HepG2 (cell line): ENCODE data around the gene SUV39H2. TPM values are rescaled to one million over a fixed set of nuclear protein-coding genes. Genes with fewer than 3 reads are reported as not detected.
A peak's percentile ranks its signal among the peaks of the same experiment; 100 is the strongest.

Experiments
- FLYWCH1 ChIP-seq: sonication (generic); formaldehyde crosslinking; IDR thresholded peaks from 2 replicates; pipeline ENCODE4 v1.8.1; 2023; ENCODE audit warnings: mild to moderate bottlenecking, missing genetic modification reagents
- HES4 ChIP-seq: sonication (generic); formaldehyde crosslinking; IDR thresholded peaks from 2 replicates; pipeline ENCODE4 v1.9.0; 2021; ENCODE audit warnings: mild to moderate bottlenecking, missing genetic modification reagents, borderline replicate concordance
- HOXA9 ChIP-seq: sonication (generic); formaldehyde crosslinking; IDR thresholded peaks from 2 replicates; pipeline ENCODE4 v1.8.1; 2022; ENCODE audit warnings: missing genetic modification reagents, mild to moderate bottlenecking, moderate library complexity, borderline replicate concordance
- NKX3-1 ChIP-seq: sonication (generic); formaldehyde crosslinking; IDR thresholded peaks from 2 replicates; pipeline ENCODE4 v1.5.0; 2020; ENCODE audit warnings: missing genetic modification reagents
- PAF1 ChIP-seq: IDR thresholded peaks from 2 replicates; pipeline ENCODE4 v1.6.1; 2016; ENCODE audit warnings: missing genetic modification reagents, missing compliant biosample characterization
- PRMT3 ChIP-seq: sonication (generic); formaldehyde crosslinking; IDR thresholded peaks from 2 replicates; pipeline ENCODE4 v1.8.1; 2022; ENCODE audit warnings: low read depth, mild to moderate bottlenecking, moderate library complexity, missing genetic modification reagents, borderline replicate concordance
- RFX5 ChIP-seq: IDR thresholded peaks from 2 replicates; pipeline ENCODE4 v1.6.1; 2011; ENCODE audit warnings: low read depth, low read length, improper control_type of control experiment
- SIN3A ChIP-seq: IDR thresholded peaks from 2 replicates; pipeline ENCODE4 v1.6.1; 2011; ENCODE audit warnings: low read depth, mild to moderate bottlenecking, control low read depth, low read length, borderline replicate concordance
- TGIF2 ChIP-seq: IDR thresholded peaks from 2 replicates; pipeline ENCODE4 v1.6.1; 2016; ENCODE audit warnings: control low read depth, missing compliant biosample characterization
- ZBTB42 ChIP-seq: sonication (generic); formaldehyde crosslinking; IDR thresholded peaks from 2 replicates; pipeline ENCODE4 v1.5.0; 2020; ENCODE audit warnings: mild to moderate bottlenecking, missing genetic modification reagents
- ZHX2 ChIP-seq, 2 experiments: sonication (generic) in 1 of 2; formaldehyde crosslinking in 1 of 2; IDR thresholded peaks; 2 replicates each; pipeline versions ENCODE4 v1.6.1 to v1.9.0; 2014 to 2022; ENCODE audit warnings: antibody characterized with exemption in 1 of 2, borderline replicate concordance in 1 of 2, inconsistent platforms in 1 of 2, low read depth in 1 of 2, missing genetic modification reagents in 1 of 2
- ZNF572 ChIP-seq: sonication (generic); formaldehyde crosslinking; IDR thresholded peaks from 2 replicates; pipeline ENCODE4 v1.5.1; 2020; ENCODE audit warnings: mild to moderate bottlenecking, missing genetic modification reagents
- ZNF737 ChIP-seq: sonication (generic); formaldehyde crosslinking; IDR thresholded peaks from 2 replicates; pipeline ENCODE4 v1.5.0; 2020; ENCODE audit warnings: missing genetic modification reagents, mild to moderate bottlenecking, borderline replicate concordance
- ZNF883 ChIP-seq: sonication (generic); formaldehyde crosslinking; IDR thresholded peaks from 2 replicates; pipeline ENCODE4 v1.5.1; 2020; ENCODE audit warnings: mild to moderate bottlenecking, missing genetic modification reagents; ENCODE audit errors: not compliant biosample characterization
- polyA plus RNA-seq, 8 experiments: library from polyadenylated mRNA; depleted of rRNA in 3 of 8; stranded (reverse) in 7 of 8; unstranded in 1 of 8; fragments of >200 nt; fragmentation: Illumina TruSeq in 4 of 8; extraction: Trizol in 4 of 8; gene quantifications; 2 replicates each; pipeline versions ENCODE4 v1.2.1 to v1.2.3, GENCODE V29; 2011 to 2016; ENCODE audit warnings: low read depth in 4 of 8, missing spikeins in 1 of 8, mixed read lengths in 1 of 8; ENCODE audit not compliant: insufficient read depth in 1 of 8
- total RNA-seq, 5 experiments: library from RNA; depleted of rRNA; stranded (reverse); fragments of >200 nt; fragmentation: Illumina TruSeq; extraction: Trizol; gene quantifications; 2 replicates each; pipeline ENCODE4 v1.2.3, GENCODE V29; 2016; ENCODE audit warnings: low read depth in 1 of 5
- TF ChIP-seq, protein P1 (sequence below): sonication (generic); formaldehyde crosslinking; IDR thresholded peaks from 2 replicates; pipeline ENCODE4 v1.5.1; 2020; ENCODE audit warnings: missing genetic modification reagents, mild to moderate bottlenecking, borderline replicate concordance
- TF ChIP-seq, protein P2 (sequence below): sonication (generic); formaldehyde crosslinking; IDR thresholded peaks from 2 replicates; pipeline ENCODE4; 2020; ENCODE audit warnings: missing genetic modification reagents, mild to moderate bottlenecking, borderline replicate concordance

Gene SUV39H2
- total and polyA plus RNA-seq, 2 of the 13 experiments (the other 11 are each of a cell fraction or from before 2014, with no cell fraction given) = 9.0 to 44.3 TPM

GRCh38 chr10:14838582-14839304 is 39.9 kb upstream of the SUV39H2 start (continued):
- TF ChIP-seq, protein P1, sequence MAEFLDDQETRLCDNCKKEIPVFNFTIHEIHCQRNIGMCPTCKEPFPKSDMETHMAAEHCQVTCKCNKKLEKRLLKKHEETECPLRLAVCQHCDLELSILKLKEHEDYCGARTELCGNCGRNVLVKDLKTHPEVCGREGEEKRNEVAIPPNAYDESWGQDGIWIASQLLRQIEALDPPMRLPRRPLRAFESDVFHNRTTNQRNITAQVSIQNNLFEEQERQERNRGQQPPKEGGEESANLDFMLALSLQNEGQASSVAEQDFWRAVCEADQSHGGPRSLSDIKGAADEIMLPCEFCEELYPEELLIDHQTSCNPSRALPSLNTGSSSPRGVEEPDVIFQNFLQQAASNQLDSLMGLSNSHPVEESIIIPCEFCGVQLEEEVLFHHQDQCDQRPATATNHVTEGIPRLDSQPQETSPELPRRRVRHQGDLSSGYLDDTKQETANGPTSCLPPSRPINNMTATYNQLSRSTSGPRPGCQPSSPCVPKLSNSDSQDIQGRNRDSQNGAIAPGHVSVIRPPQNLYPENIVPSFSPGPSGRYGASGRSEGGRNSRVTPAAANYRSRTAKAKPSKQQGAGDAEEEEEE = no peak
- TF ChIP-seq HOXA9 (peak; percentile 79; the same call in 1 of the 2 replicates), RFX5 (no peak), SIN3A (peak; percentile 65; the same call in 1 of the 2 replicates), ZHX2 (IDR thresholded peaks at IDR 0.05; ENCODE audit: low read depth) (no peak), ZHX2 (CRISPR knock-in tag; IDR thresholded peaks at IDR 0.05; ENCODE audit: borderline replicate concordance) (no peak), ZBTB42 (CRISPR knock-in tag) (no peak), TGIF2 (no peak), ZNF572 (CRISPR knock-in tag) (no peak), ZNF883 (CRISPR knock-in tag) (peak; percentile 21), FLYWCH1 (no peak), HES4 (peak; percentile 58; the same call in 1 of the 2 replicates), ZNF737 (CRISPR knock-in tag) (0 out of 2 replicates have a peak, but pooled peaks have one; percentile 20), NKX3-1 (CRISPR knock-in tag) (0 out of 2 replicates have a peak, but pooled peaks have one; percentile 12), PRMT3 (CRISPR knock-in tag) (no peak), PAF1 (CRISPR knock-in tag) (no peak)
- TF ChIP-seq, protein P2, sequence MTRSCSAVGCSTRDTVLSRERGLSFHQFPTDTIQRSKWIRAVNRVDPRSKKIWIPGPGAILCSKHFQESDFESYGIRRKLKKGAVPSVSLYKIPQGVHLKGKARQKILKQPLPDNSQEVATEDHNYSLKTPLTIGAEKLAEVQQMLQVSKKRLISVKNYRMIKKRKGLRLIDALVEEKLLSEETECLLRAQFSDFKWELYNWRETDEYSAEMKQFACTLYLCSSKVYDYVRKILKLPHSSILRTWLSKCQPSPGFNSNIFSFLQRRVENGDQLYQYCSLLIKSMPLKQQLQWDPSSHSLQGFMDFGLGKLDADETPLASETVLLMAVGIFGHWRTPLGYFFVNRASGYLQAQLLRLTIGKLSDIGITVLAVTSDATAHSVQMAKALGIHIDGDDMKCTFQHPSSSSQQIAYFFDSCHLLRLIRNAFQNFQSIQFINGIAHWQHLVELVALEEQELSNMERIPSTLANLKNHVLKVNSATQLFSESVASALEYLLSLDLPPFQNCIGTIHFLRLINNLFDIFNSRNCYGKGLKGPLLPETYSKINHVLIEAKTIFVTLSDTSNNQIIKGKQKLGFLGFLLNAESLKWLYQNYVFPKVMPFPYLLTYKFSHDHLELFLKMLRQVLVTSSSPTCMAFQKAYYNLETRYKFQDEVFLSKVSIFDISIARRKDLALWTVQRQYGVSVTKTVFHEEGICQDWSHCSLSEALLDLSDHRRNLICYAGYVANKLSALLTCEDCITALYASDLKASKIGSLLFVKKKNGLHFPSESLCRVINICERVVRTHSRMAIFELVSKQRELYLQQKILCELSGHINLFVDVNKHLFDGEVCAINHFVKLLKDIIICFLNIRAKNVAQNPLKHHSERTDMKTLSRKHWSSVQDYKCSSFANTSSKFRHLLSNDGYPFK (CRISPR knock-in tag) = peak; percentile 15; the same call in 1 of the 2 replicates
